Mesothelial cell of epicardium (in vitro differentiated cells): Measurements from ENCODE around the gene MDM2. TPM values are rescaled to one million over a fixed set of nuclear protein-coding genes. Genes with fewer than 3 reads are reported as not detected.

Experiments
- DNase-seq, 2 experiments: peaks; one replicate each; pipeline ENCODE4 v3.0.0; 2021; ENCODE audit warnings: low spot score in 2 of 2; ENCODE audit not compliant: unreplicated experiment in 2 of 2
- H3K27ac Mint-ChIP-seq: 2 replicates; pipeline ENCODE4 v1.8.0; 2021; ENCODE audit warnings: mixed read lengths
- H3K27me3 Mint-ChIP-seq: 2 replicates; pipeline ENCODE4 v1.8.0; 2021; ENCODE audit warnings: low read depth, mixed read lengths
- H3K36me3 Mint-ChIP-seq: 2 replicates; pipeline ENCODE4 v1.8.0; 2021; ENCODE audit warnings: mixed read lengths
- H3K4me1 Mint-ChIP-seq: 2 replicates; pipeline ENCODE4 v1.8.0; 2021; ENCODE audit warnings: mixed read lengths
- H3K4me3 Mint-ChIP-seq: 2 replicates; pipeline ENCODE4 v1.8.0; 2021; ENCODE audit warnings: mild to moderate bottlenecking, moderate library complexity, mixed read lengths
- H3K9me3 Mint-ChIP-seq: 2 replicates; pipeline ENCODE4 v1.8.0; 2021; ENCODE audit warnings: mixed read lengths
- total RNA-seq: library from RNA; stranded (reverse); gene quantifications from 3 replicates; pipeline ENCODE4 v1.2.1, GENCODE V29; 2021
- TF ChIP-seq, protein P1 (sequence below): fragments of 200-600 bp; sonication (generic); IDR thresholded peaks from one replicate; pipeline ENCODE4 v1.5.0; 2021; ENCODE audit warnings: antibody characterized with exemption; ENCODE audit not compliant: unreplicated experiment

The MDM2 gene
- total RNA-seq, 1 donor from 2014 or later: 182 TPM

DNA sequence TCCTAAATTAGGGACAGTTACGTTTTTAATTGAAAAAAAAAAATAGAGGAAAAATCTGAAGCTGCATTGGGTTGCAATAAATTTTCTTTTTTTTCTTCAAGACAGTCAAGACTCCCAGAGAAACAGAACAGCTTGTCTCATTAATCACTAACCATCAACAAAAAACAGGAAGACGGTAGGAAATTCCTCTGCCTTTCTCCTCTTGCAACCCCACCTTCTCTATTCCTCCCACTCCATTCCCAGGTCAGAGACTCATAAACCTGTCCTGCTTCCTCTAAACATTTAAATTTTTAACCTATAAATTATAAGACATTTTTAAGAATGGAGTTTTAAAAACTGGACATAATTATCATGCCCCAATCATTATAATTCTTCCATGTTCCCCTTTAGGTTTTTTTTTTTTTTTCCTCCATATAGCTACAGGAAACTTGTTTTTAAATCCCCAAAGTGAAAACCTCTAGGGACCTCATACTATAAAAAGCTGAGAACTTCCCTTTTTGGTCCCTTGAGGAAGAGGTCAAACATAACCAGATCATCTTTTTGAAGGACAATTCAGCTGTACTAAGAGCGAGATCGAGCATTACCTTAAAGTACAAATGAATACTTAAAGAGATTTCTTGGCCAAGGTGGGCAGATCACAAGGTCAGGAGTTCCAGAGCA lies 89.0 kb downstream of the MDM2 start:
- Mint-ChIP-seq H3K4me3 (no peak overlapping the region), H3K4me1 (peaks cover 3% of the 10 kb centered on the region), H3K36me3 (no peaks in the 10 kb centered on the region), H3K9me3 (peaks cover 9% of the 10 kb centered on the region), H3K27me3 (no peaks in the 10 kb centered on the region), H3K27ac (no peak overlapping the region)
- TF ChIP-seq, protein P1, sequence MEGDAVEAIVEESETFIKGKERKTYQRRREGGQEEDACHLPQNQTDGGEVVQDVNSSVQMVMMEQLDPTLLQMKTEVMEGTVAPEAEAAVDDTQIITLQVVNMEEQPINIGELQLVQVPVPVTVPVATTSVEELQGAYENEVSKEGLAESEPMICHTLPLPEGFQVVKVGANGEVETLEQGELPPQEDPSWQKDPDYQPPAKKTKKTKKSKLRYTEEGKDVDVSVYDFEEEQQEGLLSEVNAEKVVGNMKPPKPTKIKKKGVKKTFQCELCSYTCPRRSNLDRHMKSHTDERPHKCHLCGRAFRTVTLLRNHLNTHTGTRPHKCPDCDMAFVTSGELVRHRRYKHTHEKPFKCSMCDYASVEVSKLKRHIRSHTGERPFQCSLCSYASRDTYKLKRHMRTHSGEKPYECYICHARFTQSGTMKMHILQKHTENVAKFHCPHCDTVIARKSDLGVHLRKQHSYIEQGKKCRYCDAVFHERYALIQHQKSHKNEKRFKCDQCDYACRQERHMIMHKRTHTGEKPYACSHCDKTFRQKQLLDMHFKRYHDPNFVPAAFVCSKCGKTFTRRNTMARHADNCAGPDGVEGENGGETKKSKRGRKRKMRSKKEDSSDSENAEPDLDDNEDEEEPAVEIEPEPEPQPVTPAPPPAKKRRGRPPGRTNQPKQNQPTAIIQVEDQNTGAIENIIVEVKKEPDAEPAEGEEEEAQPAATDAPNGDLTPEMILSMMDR: no peak
- DNase-seq: no peak

DNA sequence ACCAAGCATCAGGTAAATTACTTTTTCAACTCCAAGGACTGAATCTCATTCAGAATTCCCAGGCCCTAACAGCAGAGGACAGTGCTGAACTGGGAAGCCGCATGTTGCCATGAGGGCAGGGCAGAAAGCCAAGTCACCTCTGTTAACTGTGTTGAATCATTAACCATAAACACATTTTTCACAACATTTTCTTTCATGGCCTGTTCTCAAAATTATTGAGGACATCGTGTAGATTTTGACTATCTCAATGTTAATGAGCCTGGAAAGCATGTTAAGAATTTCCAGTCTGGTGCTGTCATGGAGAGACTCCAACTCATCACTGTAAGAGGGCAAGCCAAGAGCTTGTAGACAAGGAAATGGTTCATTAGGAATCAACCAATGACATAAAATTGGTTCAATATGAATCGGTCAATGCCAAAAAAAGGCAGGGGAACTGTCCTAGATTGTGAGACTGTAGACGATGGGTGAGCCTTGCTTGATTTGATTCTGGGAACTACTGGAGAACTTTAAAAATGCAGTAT lies 91.3 kb downstream of the MDM2 start:
- Mint-ChIP-seq H3K4me1 (peaks cover 3% of the 10 kb centered on the region), H3K4me3 (no peak overlapping the region), H3K27ac (no peak overlapping the region), H3K27me3 (no peaks in the 10 kb centered on the region), H3K9me3 (peaks cover 9% of the 10 kb centered on the region), H3K36me3 (no peaks in the 10 kb centered on the region)
- DNase-seq: no peak
- TF ChIP-seq, protein P1: no peak

DNA sequence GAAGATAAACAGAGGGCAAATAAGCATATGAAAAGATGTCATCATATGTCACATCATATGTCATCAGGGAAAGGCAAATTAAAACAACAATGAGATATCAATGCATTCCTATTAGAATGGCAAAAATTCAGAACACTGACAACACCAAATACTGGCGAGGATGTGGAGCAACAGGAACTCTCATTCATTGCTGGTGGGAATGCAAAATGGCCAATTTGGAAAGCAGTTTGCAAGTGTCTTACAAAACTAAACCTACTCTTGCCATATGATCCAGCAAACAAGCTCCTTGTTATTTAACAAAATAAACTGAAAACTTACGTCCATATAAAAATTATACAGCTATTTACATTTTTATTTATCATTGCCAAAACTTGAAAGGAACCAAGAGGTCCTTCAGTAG lies 92.3 kb downstream of the MDM2 start:
- H3K27me3 Mint-ChIP-seq: no peaks in the 10 kb centered on the region
- no peak overlapping the region for H3K27ac Mint-ChIP-seq
- DNase-seq: no peak
- H3K36me3 Mint-ChIP-seq: no peaks in the 10 kb centered on the region
- no peak overlapping the region for H3K4me3 Mint-ChIP-seq
- H3K9me3 Mint-ChIP-seq: peaks cover 9% of the 10 kb centered on the region
- TF ChIP-seq, protein P1: no peak
- peaks cover 3% of the 10 kb centered on the region for H3K4me1 Mint-ChIP-seq

Other genes with a start within 250 kb of the MDM2 start
- gene RAP1B, start 197.3 kb upstream of the MDM2 start, total RNA-seq: 107 to 114 TPM (median 110 TPM) in 3 replicates
- gene NUP107, start 121.2 kb upstream of the MDM2 start, total RNA-seq: 76.6 to 85.8 TPM (median 78.3 TPM) in 3 replicates
- 11.5 to 14.1 TPM (median 12.3 TPM) in 3 replicates for gene SLC35E3, start 62.0 kb upstream of the MDM2 start, total RNA-seq
- gene CPM, start 125.0 kb downstream of the MDM2 start, total RNA-seq: 1.1 to 2.2 TPM (median 2.2 TPM) in 3 replicates